D721Med (cell line): ENCODE measurements around the gene VGLL4.

ENCODE experiments used
- DNase-seq: peaks from one replicate; pipeline ENCODE4 v3.0.0; 2011; ENCODE audit warnings: low spot score; ENCODE audit not compliant: insufficient read length
- FAIRE-seq: peaks from 2 replicates; lab custom pipeline; 2011; peaks lifted over from hg19 to GRCh38; lab: Jason Lieb, UNC
- CTCF ChIP-seq: IDR thresholded peaks from 2 replicates; pipeline ENCODE4 v1.5.1; 2012; ENCODE audit warnings: mild to moderate bottlenecking, control low read depth; ENCODE audit not compliant: insufficient read depth; ENCODE audit errors: missing control alignments

VGLL4 gene

DNA sequence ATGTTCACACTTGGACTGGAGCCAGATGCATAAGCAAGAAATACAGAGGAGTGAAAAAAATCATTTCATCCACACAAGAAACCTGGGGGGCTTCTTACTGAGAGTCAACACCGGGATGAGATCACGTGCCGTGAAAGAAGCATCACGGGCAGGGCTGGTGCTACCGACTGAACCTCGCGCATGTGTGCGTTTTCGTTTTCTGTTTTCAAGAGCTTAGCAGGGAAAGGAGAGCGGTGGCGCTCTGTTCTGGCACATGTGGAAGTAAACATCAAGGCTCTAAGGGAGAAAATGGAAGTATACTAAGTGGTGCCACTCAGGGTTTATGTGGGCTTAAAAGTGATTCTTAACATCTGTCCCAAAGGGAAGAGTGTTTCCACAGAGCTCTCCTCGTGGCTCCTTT lies 55.9 kb downstream of the VGLL4 start:
- DNase-seq (no peak), FAIRE-seq (no peak)
- TF ChIP-seq CTCF, result no peak

GRCh38 chr3:11584570-11584969 lies 59.1 kb downstream of the VGLL4 start:
- FAIRE-seq (no peak), DNase-seq (no peak)
- TF ChIP-seq CTCF, result no peak

DNA sequence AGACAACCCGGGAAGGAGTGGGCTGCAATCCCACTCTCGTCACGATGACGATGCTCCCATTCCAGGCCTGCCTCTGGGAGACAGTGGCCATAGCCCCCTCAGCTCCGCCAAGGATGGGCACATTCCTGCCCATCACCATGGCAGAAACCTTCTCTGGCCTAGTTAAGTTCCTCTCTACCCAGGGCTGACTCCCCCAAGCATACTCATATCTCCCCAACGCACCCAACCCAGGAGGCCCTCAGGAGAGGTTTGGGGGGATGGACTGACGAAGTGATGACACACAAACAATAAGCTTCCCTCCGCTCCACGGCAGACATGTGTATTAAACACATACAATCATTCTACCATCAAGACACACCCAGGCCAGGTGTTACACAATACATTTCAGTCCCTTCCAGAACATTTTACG lies 60.1 kb downstream of the VGLL4 start:
- no peak for TF ChIP-seq CTCF
- FAIRE-seq, result no peak
- no peak for DNase-seq

GRCh38 chr3:11583235-11583634 lies 60.5 kb downstream of the VGLL4 start:
- DNase-seq (no peak), FAIRE-seq (no peak)
- no peak for TF ChIP-seq CTCF

DNA sequence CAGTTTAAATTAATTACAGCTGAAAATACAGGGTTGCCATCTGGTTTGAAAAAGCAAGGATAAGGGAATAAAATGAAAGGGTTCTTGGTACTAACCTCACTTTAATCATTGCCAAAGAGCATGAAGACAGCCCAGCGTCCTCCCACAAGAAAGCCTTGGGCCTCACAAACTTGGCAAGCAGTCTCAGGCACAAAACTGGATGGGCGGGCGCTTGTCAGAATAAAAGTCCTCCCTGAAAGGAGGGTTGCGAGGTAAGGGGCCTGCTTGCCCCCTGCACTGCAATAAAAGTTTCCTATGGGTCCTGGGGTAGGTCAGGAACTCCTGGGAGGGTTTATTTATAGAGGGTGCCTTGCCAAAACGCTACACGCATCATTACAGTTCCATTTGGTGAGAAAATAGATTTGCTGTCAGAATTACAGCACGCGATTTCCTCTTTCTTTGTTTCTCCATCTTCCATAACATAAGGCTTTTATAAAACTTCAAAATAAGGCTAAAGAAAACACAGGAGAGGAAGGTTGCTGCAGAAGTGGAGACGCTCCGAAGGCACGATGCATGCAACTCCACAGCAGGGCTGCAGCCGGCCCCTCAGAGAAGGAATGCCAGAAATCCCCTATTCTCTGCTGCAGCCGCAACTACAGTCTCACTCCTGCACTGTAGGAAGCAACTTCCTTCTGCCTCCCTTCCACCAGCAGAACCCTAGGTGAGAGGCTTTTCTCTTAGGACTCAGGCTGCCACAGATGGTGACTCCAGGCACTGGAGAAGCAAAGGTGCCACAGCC lies 61.3 kb downstream of the VGLL4 start:
- DNase-seq (no peak), FAIRE-seq (no peak)
- no peak for TF ChIP-seq CTCF

DNA sequence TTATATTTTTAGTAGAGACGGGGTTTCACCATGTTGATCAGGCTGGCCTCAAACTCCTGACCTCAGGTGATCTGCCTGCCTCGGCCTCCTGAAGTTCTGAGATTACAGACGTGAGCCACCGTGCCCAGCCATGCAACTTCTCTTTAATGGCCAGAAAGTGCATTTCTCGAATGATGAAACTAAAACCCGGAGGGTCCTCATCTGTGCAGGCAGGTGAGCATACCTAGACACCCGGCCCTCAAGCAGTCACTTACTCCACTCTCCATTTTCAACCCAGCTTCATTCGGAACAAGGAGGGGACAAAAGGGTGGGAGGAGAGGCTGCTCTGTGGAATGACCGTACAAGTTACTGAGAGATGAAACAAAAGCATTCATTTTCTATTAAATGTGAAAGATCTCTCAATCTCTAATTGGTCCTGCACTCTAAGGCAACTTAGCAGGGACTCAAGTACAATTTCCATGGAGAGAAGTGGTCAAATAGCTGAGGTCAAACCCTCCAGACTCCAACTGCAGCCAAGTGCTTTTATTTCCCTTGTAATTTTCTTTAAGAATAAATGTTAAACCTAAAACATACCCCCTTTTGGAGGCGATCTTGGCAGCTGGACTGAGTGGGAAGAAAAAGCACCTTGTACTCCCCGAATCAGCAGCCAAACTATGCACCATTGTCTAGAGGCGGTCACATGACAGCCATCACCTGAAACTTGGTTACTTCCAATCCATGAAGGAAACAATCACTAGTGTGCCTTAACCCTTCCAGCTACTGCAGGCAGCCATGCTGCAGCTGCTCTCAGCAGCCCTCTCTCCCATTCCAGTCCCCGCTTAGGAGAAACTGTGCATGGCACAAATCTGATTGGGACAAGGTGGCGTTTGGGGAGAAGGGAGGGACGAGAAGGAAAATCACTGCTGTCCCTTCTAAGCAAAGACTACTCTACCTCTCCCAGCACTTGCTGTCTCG lies 62.2 kb downstream of the VGLL4 start:
- DNase-seq (no peak), FAIRE-seq (no peak)
- TF ChIP-seq CTCF, result no peak
